Kidney (tissue), 14 donors: ENCODE results near the gene C11orf24. TPM values are rescaled to one million over a fixed set of nuclear protein-coding genes. Genes with fewer than 3 reads are reported as not detected.

ENCODE experiments used
- DNase-seq, 5 donors: peaks; one replicate each; pipeline ENCODE4 v3.0.0-alpha.2; 2013 to 2020
- FAIRE-seq: peaks from 2 replicates; lab custom pipeline; 2012; peaks lifted over from hg19 to GRCh38; lab: Jason Lieb, UNC
- H3K27ac ChIP-seq, 2 donors: one replicate each; pipeline ENCODE4 v1.7.0; 2013; ENCODE audit warnings: low read depth in 2 of 2, low read length in 2 of 2, inconsistent platforms in 1 of 2
- H3K27me3 ChIP-seq: one replicate; pipeline ENCODE4 v1.7.1; 2013; ENCODE audit warnings: low read length, inconsistent platforms; ENCODE audit not compliant: control insufficient read depth, insufficient read depth
- H3K36me3 ChIP-seq, 3 donors: one replicate each; pipeline versions ENCODE4 v1.7.0 to v1.7.1; 2013; ENCODE audit warnings: low read length in 3 of 3, control low read depth in 1 of 3, inconsistent platforms in 1 of 3; ENCODE audit not compliant: insufficient read depth in 3 of 3, control insufficient read depth in 2 of 3
- H3K4me1 ChIP-seq, 3 donors: one replicate each; pipeline versions ENCODE4 v1.7.0 to v1.7.1; 2013; ENCODE audit warnings: low read length in 3 of 3, inconsistent platforms in 1 of 3, low read depth in 1 of 3; ENCODE audit not compliant: control insufficient read depth in 2 of 3, insufficient read depth in 2 of 3
- H3K4me3 ChIP-seq, 3 donors: one replicate each; pipeline versions ENCODE4 v1.7.0 to v1.8.1; 2013; ENCODE audit warnings: low read length in 3 of 3, control low read depth in 1 of 3, inconsistent platforms in 1 of 3
- H3K9ac ChIP-seq, 3 donors: one replicate each; pipeline versions ENCODE4 v1.7.0 to v1.7.1; 2013; ENCODE audit warnings: low read length in 3 of 3, control low read depth in 1 of 3, inconsistent platforms in 1 of 3
- H3K9me3 ChIP-seq, 3 donors: one replicate each; pipeline versions ENCODE4 v1.7.0 to v1.7.1; 2013; ENCODE audit warnings: low read length in 3 of 3, control low read depth in 1 of 3, inconsistent platforms in 1 of 3; ENCODE audit not compliant: control insufficient read depth in 2 of 3, insufficient read depth in 1 of 3
- intact Hi-C: fragments of 100-400 bp; cut with DNase I; formaldehyde crosslinking; loops from one replicate; pipeline ENCODE4 v1.11.1; 2022
- polyA plus RNA-seq: library from polyadenylated mRNA; stranded (reverse); fragments of 350-450 nt; fragmentation: Illumina TruSeq; extraction: RNeasy Lipid Tissue Mini Kit (QIAGEN cat#74804); gene quantifications from one replicate; pipeline ENCODE4 v1.2.3, GENCODE V29; 2014; ENCODE audit warnings: low read depth, low replicate concordance; ENCODE audit not compliant: insufficient read depth
- total RNA-seq: library from RNA; stranded (reverse); fragmentation: NEBNext Ultra II Directional; extraction: Animal tissue kit (Norgen Biotek cat#: 25700); gene quantifications from one replicate; pipeline ENCODE4 v1.2.1, GENCODE V29; 2021
- TF ChIP-seq, protein P1 (sequence below): IDR thresholded peaks from 3 replicates; pipeline ENCODE4 v1.5.1; 2012; ENCODE audit warnings: mild to moderate bottlenecking, moderate library complexity, borderline replicate concordance; ENCODE audit not compliant: insufficient read depth; ENCODE audit errors: extremely low read depth
- donor health status: control.
- donor health status: control.
- donor health status: control.
- donor health status: control.
- donor health status: control.
- donor health status: DM: yes; HTN: yes; CAD: no.
- donor health status: Normal renal cell carcinoma (clear cell type).

C11orf24 gene
- total and polyA plus RNA-seq, 2 donors from 2014 or later: 18.6 to 31.7 TPM

DNA sequence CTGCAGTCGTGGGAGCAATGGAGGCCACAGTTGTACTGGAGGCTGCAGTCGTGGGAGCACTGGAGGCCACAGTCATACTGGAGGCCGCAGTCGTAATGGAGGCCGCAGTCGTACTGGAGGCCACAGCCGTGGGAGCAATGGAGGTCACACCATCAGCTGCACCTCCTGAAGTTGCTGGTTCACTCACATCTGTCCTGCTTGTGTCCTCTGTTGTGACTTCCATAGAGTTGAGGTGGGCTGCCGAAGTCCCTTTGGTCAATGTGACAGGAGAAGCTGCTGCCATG lies 9.3 kb downstream of the C11orf24 start:
- TF ChIP-seq, protein P1, sequence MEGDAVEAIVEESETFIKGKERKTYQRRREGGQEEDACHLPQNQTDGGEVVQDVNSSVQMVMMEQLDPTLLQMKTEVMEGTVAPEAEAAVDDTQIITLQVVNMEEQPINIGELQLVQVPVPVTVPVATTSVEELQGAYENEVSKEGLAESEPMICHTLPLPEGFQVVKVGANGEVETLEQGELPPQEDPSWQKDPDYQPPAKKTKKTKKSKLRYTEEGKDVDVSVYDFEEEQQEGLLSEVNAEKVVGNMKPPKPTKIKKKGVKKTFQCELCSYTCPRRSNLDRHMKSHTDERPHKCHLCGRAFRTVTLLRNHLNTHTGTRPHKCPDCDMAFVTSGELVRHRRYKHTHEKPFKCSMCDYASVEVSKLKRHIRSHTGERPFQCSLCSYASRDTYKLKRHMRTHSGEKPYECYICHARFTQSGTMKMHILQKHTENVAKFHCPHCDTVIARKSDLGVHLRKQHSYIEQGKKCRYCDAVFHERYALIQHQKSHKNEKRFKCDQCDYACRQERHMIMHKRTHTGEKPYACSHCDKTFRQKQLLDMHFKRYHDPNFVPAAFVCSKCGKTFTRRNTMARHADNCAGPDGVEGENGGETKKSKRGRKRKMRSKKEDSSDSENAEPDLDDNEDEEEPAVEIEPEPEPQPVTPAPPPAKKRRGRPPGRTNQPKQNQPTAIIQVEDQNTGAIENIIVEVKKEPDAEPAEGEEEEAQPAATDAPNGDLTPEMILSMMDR: no peak
- Histone ChIP-seq H3K27ac (no peak overlapping the region), H3K4me3 (no peak overlapping the region), H3K4me1 (peaks cover 0 to 3% (median 3%) of the 10 kb centered on the region in 3 donors), H3K9ac (no peak overlapping the region), H3K9me3 (no peaks in the 10 kb centered on the region), H3K36me3 (peaks cover 2 to 36% (median 15%) of the 10 kb centered on the region in 3 donors), H3K27me3 (no peaks in the 10 kb centered on the region)
- no peak for FAIRE-seq
- no peak for DNase-seq
- intact Hi-C loops: loop anchor here (5.0 to 10.0 kb wide), 2 partner anchors 35 to 182 kb away; no protein-coding TSS in a partner anchor

DNA sequence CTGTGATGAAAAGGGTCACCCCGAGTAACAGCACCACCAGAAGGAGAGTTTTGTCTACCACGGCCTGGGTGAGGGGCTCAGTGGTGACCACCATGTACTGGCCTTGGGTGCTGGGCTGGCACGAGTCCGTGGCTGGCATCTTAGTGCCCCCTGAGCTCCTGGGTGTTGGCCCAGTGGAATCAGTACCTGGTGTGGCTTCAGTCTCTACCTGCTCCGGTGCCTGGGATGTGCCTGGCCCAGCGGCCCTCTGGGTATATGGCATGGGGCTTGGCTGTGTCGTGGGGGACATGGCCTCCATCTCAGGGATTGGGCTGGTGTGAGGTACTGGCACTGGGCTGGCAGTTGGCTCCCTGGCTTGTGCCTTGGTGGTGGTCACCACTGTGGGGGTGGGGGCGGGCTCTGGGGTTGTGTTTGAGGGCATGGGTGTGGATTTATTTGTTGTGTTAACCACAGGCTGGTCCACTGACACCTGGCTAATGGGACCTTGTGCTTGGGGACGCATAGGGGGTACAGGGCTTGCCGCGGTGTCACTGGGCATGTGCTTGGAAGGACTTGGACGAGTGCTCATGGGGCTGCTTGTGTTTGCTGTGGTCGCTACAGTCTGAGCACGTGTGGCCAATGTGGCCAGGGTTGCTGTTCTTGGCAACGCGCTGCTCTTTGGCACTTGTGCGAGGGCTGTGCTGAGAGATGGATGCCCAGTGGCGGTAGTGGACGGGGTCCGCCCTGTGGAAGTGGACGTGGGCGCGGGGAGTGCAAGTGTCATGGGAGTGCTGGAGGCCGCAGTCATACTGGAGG lies 9.8 kb downstream of the C11orf24 start:
- no peak overlapping the region for H3K4me3 ChIP-seq
- no peak for DNase-seq
- intact Hi-C loops: loop anchor here (5.0 to 10.0 kb wide), 2 partner anchors 35 to 183 kb away; no protein-coding TSS in a partner anchor
- no peak for FAIRE-seq
- H3K9ac ChIP-seq: no peak overlapping the region
- no peak overlapping the region for H3K27ac ChIP-seq
- H3K27me3 ChIP-seq: no peaks in the 10 kb centered on the region
- H3K4me1 ChIP-seq: peaks cover 0 to 4% (median 3%) of the 10 kb centered on the region in 3 donors
- TF ChIP-seq, protein P1: no peak
- H3K36me3 ChIP-seq: peaks cover 2 to 31% (median 12%) of the 10 kb centered on the region in 3 donors
- H3K9me3 ChIP-seq: no peaks in the 10 kb centered on the region

GRCh38 chr11:68261006-68261405 lies 10.8 kb downstream of the C11orf24 start:
- Histone ChIP-seq H3K4me3 (no peak overlapping the region), H3K27ac (no peak overlapping the region), H3K27me3 (no peaks in the 10 kb centered on the region), H3K4me1 (peaks cover 2 to 6% (median 4%) of the 10 kb centered on the region in 3 donors), H3K9me3 (no peaks in the 10 kb centered on the region), H3K9ac (no peak overlapping the region), H3K36me3 (peaks cover 2 to 21% (median 12%) of the 10 kb centered on the region in 3 donors)
- FAIRE-seq (no peak), DNase-seq (no peak)
- intact Hi-C loops: loop anchor here (5.0 to 10.0 kb wide), 2 partner anchors 36 to 184 kb away; no protein-coding TSS in a partner anchor
- TF ChIP-seq, protein P1: no peak
